GM20000 (cell line): ENCODE data around the gene GLI1.
"Not testable (repeated sequence)": the region's sequence is repeated elsewhere in the genome, so short reads cannot be mapped to it uniquely, and the experiment has no call there.

Source experiments
- DNase-seq: peaks from one replicate; pipeline ENCODE4 v3.0.0; 2012; ENCODE audit warnings: low spot score
- TF ChIP-seq, protein P1 (sequence below): IDR thresholded peaks from 2 replicates; pipeline ENCODE4 v1.5.1; 2012; ENCODE audit warnings: mild to moderate bottlenecking, control low read depth; ENCODE audit errors: extremely low read depth, missing control alignments

Gene GLI1

GRCh38 chr12:57498132-57498502, 38.5 kb downstream of the GLI1 start:
- TF ChIP-seq, protein P1, sequence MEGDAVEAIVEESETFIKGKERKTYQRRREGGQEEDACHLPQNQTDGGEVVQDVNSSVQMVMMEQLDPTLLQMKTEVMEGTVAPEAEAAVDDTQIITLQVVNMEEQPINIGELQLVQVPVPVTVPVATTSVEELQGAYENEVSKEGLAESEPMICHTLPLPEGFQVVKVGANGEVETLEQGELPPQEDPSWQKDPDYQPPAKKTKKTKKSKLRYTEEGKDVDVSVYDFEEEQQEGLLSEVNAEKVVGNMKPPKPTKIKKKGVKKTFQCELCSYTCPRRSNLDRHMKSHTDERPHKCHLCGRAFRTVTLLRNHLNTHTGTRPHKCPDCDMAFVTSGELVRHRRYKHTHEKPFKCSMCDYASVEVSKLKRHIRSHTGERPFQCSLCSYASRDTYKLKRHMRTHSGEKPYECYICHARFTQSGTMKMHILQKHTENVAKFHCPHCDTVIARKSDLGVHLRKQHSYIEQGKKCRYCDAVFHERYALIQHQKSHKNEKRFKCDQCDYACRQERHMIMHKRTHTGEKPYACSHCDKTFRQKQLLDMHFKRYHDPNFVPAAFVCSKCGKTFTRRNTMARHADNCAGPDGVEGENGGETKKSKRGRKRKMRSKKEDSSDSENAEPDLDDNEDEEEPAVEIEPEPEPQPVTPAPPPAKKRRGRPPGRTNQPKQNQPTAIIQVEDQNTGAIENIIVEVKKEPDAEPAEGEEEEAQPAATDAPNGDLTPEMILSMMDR, result no peak
- no peak for DNase-seq

DNA sequence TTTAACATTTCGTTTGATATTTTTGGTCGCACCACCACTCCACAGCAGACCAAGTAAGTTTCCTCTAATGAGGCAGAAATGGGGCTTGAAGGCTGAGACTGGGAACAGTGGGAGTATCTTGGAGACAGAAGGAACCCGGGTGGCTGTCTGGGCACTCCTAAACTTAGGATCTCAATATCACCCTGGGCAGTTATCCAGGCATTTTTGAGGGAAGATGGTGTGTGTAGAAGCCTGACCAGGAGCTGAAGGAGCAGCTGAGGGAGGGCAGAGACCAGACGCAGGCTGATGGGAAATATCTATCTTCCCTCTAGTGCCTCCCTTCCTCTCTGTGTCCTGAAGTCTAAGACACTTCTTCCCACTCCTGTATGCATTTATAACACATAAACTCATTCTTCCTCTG, 39.0 kb downstream of the GLI1 start:
- TF ChIP-seq, protein P1, result no peak
- DNase-seq, result no peak

GRCh38 chr12:57500213-57500612, 40.6 kb downstream of the GLI1 start:
- no peak for DNase-seq
- TF ChIP-seq, protein P1, result no peak

- not testable (repeated sequence) for DNase-seq
These were observed 42.9 kb downstream of the GLI1 start for GRCh38 chr12:57502311-57502969.

- not testable (repeated sequence) for DNase-seq
These were observed 47.0 kb downstream of the GLI1 start for GRCh38 chr12:57506541-57506940.

DNA sequence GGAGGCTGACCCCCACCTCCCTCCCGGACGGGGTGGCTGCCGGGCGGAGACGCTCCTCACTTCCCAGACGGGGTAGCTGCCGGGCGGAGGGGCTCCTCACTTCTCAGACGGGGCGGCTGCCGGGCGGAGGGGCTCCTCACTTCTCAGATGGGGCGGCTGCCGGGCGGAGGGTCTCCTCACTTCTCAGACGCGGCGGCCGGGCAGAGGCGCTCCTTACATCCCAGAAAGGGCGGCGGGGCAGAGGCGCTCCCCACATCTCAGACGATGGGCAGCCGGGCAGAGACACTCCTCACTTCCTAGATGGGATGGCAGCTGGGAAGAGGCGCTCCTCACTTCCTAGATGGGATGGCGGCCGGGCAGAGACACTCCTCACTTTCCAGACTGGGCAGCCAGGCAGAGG, 48.2 kb downstream of the GLI1 start:
- not testable (repeated sequence) for DNase-seq

GRCh38 chr12:57511161-57511560, 51.6 kb downstream of the GLI1 start:
- no peak for DNase-seq
- TF ChIP-seq, protein P1, result no peak

DNA sequence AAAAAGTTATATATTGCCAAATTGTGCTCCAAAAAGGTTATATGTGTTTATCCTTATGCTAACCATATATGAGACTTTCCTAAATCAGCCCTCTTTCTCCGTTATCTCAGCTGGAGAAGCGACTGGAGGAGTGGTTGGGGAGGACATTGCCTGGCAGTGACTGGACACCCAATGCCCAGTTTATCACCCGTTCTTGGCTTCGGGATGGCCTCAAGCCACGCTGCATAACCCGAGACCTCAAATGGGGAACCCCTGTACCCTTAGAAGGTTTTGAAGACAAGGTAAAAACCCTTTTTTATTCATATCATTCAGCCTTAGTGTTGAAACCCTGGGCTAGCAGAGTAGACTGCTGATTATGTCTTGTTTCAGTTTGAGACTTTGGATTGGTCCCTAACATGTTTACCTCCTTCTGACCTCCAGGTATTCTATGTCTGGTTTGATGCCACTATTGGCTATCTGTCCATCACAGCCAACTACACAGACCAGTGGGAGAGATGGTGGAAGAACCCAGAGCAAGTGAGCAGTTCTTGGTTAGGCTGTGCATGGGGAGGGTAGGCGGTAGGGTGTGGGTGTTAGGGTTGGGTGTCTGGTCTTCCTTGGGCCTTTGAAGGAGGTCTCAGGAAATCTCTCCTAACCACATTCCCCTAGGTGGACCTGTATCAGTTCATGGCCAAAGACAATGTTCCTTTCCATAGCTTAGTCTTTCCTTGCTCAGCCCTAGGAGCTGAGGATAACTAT, 52.2 kb downstream of the GLI1 start:
- TF ChIP-seq, protein P1, result no peak
- DNase-seq, result no peak

DNA sequence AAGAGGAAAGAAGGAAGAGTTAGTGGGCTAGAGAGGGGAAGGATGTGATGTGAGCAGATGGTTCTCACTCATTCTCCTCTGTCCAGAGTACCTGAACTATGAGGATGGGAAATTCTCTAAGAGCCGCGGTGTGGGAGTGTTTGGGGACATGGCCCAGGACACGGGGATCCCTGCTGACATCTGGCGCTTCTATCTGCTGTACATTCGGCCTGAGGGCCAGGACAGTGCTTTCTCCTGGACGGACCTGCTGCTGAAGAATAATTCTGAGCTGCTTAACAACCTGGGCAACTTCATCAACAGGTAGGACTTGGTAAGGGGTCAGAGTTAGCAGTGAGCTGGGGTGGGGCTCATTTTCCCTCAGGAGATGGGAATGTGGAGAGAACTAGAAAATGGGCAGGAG, 53.1 kb downstream of the GLI1 start:
- TF ChIP-seq, protein P1, result no peak
- no peak for DNase-seq
